ENCODE measurements around the gene RASSF5. TPM values are rescaled to one million over a fixed set of nuclear protein-coding genes. Genes with fewer than 3 reads are reported as not detected.

RASSF5 gene
- total RNA-seq, 2 donors from 2014 or later, result 0.20 to 0.26 TPM

GRCh38 chr1:206544562-206545257 is 37.4 kb downstream of the RASSF5 start:
- H3K36me3 ChIP-seq (ENCODE audit: control insufficient read depth, insufficient read depth, low read length), result no peaks in the 10 kb centered on the region
- H3K4me1 ChIP-seq (ENCODE audit: control insufficient read depth, insufficient read depth, low read length), result no peaks in the 10 kb centered on the region
- DNase-seq, result peak; percentile 98
- H3K27me3 ChIP-seq (ENCODE audit: control insufficient read depth, insufficient read depth, low read length, poor library complexity, severe bottlenecking), result peaks cover 5% of the 10 kb centered on the region
- no peak overlapping the region for H3K9ac ChIP-seq (ENCODE audit: extremely low read depth, low read length, poor library complexity, severe bottlenecking)
- H3K27me3 Mint-ChIP-seq (ENCODE audit: insufficient read depth), result peaks cover 1% of the 10 kb centered on the region
- H3K4me3 ChIP-seq (ENCODE audit: low read length), result no peak overlapping the region
- no peaks in the 10 kb centered on the region for H3K36me3 Mint-ChIP-seq (ENCODE audit: low read depth)
- H3K4me3 Mint-ChIP-seq, result no peak overlapping the region
- no peak overlapping the region for H3K27ac ChIP-seq (ENCODE audit: low read depth, low read length)
- 19 to 20% methylated on average over 3 to 9 of the region's 9 CpGs for WGBS, 2 experiments (ENCODE audit: insufficient coverage in 1 of 2, insufficient read length in 1 of 2)
- no peaks in the 10 kb centered on the region for H3K9me3 Mint-ChIP-seq
- peaks cover 2% of the 10 kb centered on the region for H3K4me1 Mint-ChIP-seq
- TF ChIP-seq, protein P1, sequence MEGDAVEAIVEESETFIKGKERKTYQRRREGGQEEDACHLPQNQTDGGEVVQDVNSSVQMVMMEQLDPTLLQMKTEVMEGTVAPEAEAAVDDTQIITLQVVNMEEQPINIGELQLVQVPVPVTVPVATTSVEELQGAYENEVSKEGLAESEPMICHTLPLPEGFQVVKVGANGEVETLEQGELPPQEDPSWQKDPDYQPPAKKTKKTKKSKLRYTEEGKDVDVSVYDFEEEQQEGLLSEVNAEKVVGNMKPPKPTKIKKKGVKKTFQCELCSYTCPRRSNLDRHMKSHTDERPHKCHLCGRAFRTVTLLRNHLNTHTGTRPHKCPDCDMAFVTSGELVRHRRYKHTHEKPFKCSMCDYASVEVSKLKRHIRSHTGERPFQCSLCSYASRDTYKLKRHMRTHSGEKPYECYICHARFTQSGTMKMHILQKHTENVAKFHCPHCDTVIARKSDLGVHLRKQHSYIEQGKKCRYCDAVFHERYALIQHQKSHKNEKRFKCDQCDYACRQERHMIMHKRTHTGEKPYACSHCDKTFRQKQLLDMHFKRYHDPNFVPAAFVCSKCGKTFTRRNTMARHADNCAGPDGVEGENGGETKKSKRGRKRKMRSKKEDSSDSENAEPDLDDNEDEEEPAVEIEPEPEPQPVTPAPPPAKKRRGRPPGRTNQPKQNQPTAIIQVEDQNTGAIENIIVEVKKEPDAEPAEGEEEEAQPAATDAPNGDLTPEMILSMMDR (conservative IDR thresholded peaks at IDR 0.05), result peak; percentile 87
- no peak overlapping the region for H3K27ac Mint-ChIP-seq
- no peaks in the 10 kb centered on the region for H3K9me3 ChIP-seq (ENCODE audit: control insufficient read depth, low read length)

- DNase-seq, result no peak
- Mint-ChIP-seq H3K27me3 (ENCODE audit: insufficient read depth) (peaks cover 6% of the 10 kb centered on the region), H3K36me3 (ENCODE audit: low read depth) (no peaks in the 10 kb centered on the region), H3K27ac (no peak overlapping the region), H3K9me3 (no peaks in the 10 kb centered on the region), H3K4me3 (no peak overlapping the region), H3K4me1 (peaks cover 2% of the 10 kb centered on the region)
- H3K27me3 ChIP-seq (ENCODE audit: control insufficient read depth, insufficient read depth, low read length, poor library complexity, severe bottlenecking), result peaks cover 7% of the 10 kb centered on the region
- no peaks in the 10 kb centered on the region for H3K4me1 ChIP-seq (ENCODE audit: control insufficient read depth, insufficient read depth, low read length)
- TF ChIP-seq, protein P1 (conservative IDR thresholded peaks at IDR 0.05), result no peak
- H3K4me3 ChIP-seq (ENCODE audit: low read length), result no peak overlapping the region
- H3K9ac ChIP-seq (ENCODE audit: extremely low read depth, low read length, poor library complexity, severe bottlenecking), result no peak overlapping the region
- H3K27ac ChIP-seq (ENCODE audit: low read depth, low read length), result no peak overlapping the region
- no peaks in the 10 kb centered on the region for H3K9me3 ChIP-seq (ENCODE audit: control insufficient read depth, low read length)
- 88% methylated on average over 1 of the region's 1 CpG; no CpG with 5 or more reads in 1 of the 2 experiments for WGBS, 2 experiments (ENCODE audit: insufficient coverage in 1 of 2, insufficient read length in 1 of 2)
- H3K36me3 ChIP-seq (ENCODE audit: control insufficient read depth, insufficient read depth, low read length), result no peaks in the 10 kb centered on the region
These were observed 38.0 kb downstream of the RASSF5 start for GRCh38 chr1:206545351-206545750.

DNA sequence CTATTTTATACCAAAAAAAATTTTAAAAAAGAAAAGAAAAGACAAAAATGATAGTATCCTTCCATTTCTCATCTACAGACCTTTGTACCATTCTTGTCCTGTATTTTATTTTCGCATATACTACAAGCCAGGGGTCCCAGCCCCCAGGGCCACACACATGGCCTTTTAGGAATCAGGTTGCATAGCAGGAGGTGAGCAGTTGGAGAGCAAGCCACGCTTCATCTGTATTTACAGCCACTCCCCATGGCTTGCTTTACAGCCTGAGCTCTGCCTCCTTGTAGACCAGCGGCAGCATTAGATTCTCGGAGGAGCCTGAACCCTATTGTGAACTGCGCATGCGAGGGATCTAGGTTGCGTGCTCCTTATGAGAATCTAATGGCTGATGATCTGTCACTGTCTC is 39.8 kb downstream of the RASSF5 start:
- peaks cover 2% of the 10 kb centered on the region for H3K4me1 Mint-ChIP-seq
- peaks cover 7% of the 10 kb centered on the region for H3K27me3 ChIP-seq (ENCODE audit: control insufficient read depth, insufficient read depth, low read length, poor library complexity, severe bottlenecking)
- peaks cover 6% of the 10 kb centered on the region for H3K27me3 Mint-ChIP-seq (ENCODE audit: insufficient read depth)
- H3K36me3 Mint-ChIP-seq (ENCODE audit: low read depth), result no peaks in the 10 kb centered on the region
- H3K27ac Mint-ChIP-seq, result no peak overlapping the region
- no peaks in the 10 kb centered on the region for H3K4me1 ChIP-seq (ENCODE audit: control insufficient read depth, insufficient read depth, low read length)
- H3K4me3 Mint-ChIP-seq, result no peak overlapping the region
- TF ChIP-seq, protein P1 (conservative IDR thresholded peaks at IDR 0.05), result no peak
- H3K36me3 ChIP-seq (ENCODE audit: control insufficient read depth, insufficient read depth, low read length), result no peaks in the 10 kb centered on the region
- H3K27ac ChIP-seq (ENCODE audit: low read depth, low read length), result no peak overlapping the region
- H3K9me3 ChIP-seq (ENCODE audit: control insufficient read depth, low read length), result no peaks in the 10 kb centered on the region
- no peaks in the 10 kb centered on the region for H3K9me3 Mint-ChIP-seq
- DNase-seq, result no peak
- H3K9ac ChIP-seq (ENCODE audit: extremely low read depth, low read length, poor library complexity, severe bottlenecking), result no peak overlapping the region
- 69 to 73% methylated on average over 7 of the region's 7 CpGs for WGBS, 2 experiments (ENCODE audit: insufficient coverage in 1 of 2, insufficient read length in 1 of 2)
- H3K4me3 ChIP-seq (ENCODE audit: low read length), result no peak overlapping the region
